Muscle of arm (tissue), 12 donors: ENCODE results near the gene SAA1. TPM values are rescaled to one million over a fixed set of nuclear protein-coding genes. Genes with fewer than 3 reads are reported as not detected.

Source experiments
- DNase-seq: peaks from one replicate; pipeline ENCODE4 v3.0.0-alpha.2; 2013
- polyA plus RNA-seq, 12 donors: library from polyadenylated mRNA; unstranded; fragments of 120-200 nt; gene quantifications; one replicate each; pipeline ENCODE4 v1.2.1, GENCODE V29; 2013; ENCODE audit not compliant: insufficient read length in 12 of 12

Gene SAA1
- polyA plus RNA-seq, 12 donors, result not detected

DNA sequence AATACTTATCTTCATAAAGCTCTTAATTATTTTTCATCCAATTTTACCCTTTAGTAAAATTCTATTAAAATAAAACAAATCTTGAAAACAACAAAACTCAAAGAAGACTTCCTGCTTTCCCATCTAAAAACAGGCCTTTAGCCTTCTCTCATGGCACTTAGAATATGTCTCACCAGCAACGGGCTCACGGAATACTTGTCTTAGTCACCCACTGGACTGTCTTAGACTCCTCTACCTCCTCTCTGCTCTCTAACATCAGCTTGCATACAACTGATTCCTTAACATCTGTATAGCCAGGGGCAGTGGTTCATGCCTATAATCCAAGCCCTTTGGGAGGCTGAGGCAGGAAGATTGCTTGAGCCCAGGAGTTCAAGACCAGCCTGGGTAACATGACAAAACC is 42.2 kb downstream of the SAA1 start:
- DNase-seq, result no peak

DNA sequence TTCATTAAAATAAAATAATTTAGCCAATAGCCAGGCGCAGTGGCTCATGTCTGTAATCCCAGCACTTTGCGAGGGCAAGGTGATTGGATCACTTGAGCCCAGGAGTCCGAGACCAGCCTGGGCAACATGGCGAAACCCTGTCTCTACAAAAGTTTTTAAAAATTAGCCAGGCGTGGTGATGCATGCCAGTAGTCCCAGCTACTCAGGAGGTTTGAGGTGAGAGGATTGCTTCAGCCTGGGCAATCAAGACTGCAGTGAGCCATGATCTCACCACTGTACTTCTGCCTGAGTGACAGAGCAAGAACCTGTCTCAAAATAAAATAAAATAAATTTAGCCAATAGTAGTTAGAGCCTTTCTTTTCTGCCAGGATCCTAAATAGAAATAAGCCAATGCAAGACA is 43.6 kb downstream of the SAA1 start:
- DNase-seq, result no peak

DNA sequence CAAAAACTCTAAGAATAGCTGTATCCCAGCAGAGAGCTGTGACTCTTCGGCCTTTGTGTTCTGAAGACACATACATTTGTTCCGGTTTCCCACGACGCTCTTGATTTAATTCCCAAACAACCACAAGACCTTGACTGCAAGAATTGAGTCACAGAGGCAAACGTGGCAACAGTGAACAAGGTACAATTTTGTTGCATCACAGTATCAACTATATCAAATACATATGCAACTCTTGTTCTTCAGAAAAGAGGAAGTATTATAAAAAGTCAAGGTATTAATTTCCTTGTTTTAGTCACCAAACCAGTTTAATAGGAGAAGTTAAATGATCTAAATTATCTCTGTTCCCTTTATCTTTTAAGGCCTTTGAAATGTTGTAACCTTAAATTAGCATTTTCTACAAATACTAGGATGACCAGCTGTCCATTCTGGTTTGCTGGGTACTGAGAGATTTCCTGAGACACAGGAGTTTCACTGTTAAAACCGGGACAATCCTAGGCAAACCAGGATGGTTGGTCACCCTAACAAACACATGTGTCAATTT is 44.8 kb downstream of the SAA1 start:
- no peak for DNase-seq

DNA sequence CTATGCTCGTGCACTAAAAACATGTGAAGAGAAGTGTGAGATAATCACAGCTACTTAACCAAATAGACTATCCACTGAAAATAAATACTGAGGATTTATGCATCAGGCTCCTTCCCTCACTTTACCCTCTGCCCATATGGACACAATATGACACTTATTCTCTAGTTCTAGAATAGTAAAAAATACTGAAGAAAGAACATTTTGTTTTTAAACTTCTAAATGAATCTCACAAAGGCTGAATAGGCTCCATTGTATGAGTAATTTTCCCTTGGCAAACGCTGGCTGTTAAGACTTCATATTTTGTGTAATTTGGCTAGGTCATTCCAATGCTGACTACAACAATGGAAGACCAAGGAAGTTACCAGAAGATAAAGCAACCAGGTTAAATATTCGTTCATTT is 45.9 kb downstream of the SAA1 start:
- no peak for DNase-seq

DNA sequence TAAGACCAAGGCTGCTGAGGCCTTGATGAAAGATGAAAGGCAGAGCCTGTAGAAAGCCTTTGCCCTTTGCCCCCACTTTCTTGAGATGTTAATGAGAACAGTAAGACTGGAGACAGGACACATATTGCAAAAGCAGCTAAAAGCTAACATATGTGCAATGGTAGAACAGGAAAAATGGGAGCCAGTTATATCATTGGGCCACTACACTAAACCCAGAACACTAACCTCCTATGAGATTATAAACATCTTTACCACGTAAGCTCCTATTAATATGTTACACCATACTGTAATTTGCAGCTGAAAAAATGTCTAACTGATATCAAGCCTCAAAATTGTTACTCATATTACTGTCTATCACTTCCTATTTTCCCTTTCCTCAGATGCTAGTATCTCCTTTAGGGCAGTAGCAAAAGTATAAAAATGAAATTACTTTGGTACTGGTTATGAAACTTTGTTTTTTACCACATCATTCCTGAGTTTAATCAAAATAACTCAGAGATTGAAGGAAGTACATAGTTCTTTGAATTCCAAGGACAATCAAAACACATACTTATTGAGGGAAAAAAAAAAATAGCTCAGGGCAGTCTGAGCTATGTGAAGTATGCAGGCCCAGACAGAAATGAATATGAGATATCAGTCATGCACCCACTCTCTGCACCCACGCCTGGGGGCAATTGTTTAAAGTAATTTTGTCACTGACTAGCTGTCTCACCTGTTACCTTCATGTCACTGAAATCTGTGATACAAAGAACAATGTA is 46.8 kb downstream of the SAA1 start:
- no peak for DNase-seq

DNA sequence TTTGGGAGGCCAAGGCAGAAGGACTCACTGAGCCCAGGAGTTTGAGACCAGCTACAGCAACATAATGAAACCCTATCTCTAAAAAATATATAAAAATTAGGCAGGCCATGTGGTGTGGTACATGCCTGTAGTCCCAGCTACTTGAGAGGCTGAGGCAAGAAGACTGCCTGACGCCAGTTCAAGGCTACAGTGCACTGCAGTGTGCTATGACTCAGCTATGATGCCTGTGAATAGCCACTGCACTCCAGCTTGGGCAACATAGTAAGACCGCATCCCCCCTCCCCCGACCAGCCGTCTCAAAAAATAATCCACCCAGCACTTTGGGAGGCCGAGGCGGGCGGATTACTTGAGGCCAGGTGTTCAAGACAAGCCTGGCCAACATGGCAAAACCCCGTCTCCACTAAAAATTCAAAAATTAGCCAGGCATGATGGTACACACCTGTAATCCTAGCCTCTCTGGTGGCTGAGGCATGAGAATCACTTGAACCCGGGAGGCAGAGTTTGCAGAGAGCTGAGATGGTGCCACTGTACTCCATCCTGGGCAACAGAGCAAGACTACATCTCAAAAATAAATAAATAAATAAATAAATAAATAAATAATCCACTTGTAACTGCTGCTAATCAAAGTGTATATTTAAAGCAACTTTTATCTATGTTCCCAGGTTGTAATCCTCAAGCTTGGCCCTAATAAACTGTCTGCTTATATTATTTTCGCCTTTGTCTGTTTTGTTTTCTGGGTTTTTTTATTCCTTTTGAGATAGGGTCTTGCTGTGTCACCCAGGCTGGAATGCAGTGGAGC is 48.1 kb downstream of the SAA1 start:
- no peak for DNase-seq

DNA sequence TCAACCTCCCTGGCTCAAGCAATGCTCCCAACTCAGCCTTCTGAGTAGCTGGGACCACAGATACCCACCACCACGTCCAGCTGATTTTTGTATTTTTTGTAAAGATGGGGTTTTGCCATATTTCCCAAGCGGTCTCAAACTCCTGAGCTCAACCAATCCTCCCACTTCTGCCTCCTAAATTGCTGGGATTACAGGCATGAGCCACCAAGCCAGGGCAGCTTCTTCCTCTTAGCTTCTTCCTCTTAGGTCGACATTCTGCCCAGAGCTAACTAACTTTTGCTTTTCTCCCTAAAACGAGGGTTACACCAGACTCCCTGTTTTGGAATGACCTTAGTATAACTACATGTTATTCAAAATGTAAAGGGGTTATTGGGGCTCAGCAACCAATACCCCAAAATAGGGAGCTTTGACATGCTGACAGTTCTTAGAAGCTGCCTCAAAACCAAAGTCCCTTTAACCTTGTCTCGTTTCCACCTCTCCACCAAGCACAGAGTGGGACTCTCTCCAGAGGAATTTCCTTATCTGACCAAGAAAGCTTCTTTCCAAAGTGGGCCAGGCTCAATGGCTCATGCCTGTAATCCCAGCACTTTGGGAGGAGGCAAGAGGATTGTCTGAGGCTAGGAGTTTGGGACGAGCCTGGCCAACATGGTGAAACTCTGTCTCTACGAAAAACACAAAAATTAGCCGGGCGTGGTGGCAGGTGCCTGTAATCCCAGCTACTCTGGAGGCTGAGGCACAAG is 48.9 kb downstream of the SAA1 start:
- DNase-seq, result no peak

DNA sequence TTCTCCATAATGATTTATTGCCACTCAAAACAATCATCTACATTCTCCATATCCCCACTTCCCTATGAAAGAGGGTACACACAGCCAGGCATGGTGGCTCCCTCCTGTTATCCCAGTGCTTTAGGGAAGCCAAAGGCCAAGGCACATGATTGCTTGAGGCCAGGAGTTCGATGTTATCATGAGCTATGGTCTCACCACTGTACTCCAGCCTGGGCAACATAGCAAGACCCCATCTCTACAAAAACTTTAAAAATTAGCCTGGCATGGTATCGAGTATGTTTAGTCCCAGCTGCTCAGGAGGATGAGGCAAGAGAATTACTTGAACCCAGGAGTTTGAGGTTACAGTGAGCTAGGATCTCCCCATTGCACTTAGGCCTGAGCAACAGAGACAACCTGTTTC is 49.8 kb downstream of the SAA1 start:
- DNase-seq, result no peak

DNA sequence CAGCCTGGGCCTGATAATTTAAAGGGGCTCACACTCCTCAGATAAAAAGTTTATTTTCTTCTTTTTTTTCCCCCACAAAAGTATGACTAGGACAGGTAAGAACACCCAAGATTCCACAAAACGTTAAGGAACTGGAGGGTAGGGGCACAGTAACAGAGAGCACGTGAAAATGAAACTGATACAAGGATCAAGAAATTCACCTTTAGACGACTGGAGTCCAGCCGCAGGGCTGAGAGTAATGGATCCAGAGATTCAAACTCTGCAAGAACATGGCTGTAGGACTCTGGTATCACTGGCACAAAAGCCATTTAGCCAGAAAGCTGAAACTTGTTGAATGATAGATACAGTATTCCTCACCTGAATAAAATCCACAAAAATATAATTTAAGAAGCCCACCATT is 51.5 kb downstream of the SAA1 start:
- no peak for DNase-seq

Other genes with a start within 250 kb of the SAA1 start
- gene TPH1, start 220.0 kb upstream of the SAA1 start, polyA plus RNA-seq, result 10 to 100 TPM in 1 of 12 donors, 1 to 10 TPM in 2, under 1 TPM in 8, not detected in 1; 0.13 to 18.9 (median 0.41) TPM
- gene SAAL1, start 160.2 kb upstream of the SAA1 start, polyA plus RNA-seq, result 10 to 100 TPM in 11 of 12 donors, not detected in 1; 10.2 to 23.7 (median 17.3) TPM
- not detected for gene MRGPRX3, start 133.7 kb upstream of the SAA1 start, polyA plus RNA-seq
- not detected for gene MRGPRX4, start 93.4 kb upstream of the SAA1 start, polyA plus RNA-seq
- not detected for gene SAA4, start 29.5 kb upstream of the SAA1 start, polyA plus RNA-seq
- gene SAA2, start 17.6 kb upstream of the SAA1 start, polyA plus RNA-seq, result under 1 TPM in 3 of 12 donors, not detected in 9; 0.28 to 0.40 (median 0.32) TPM
- gene HPS5, start 55.9 kb downstream of the SAA1 start, polyA plus RNA-seq, result 10 to 100 TPM in 11 of 12 donors, not detected in 1; 11.3 to 18.1 (median 14.0) TPM
- gene GTF2H1, start 56.3 kb downstream of the SAA1 start, polyA plus RNA-seq, result 10 to 100 TPM in 11 of 12 donors, not detected in 1; 29.2 to 57.3 (median 37.3) TPM
- 100 to 1,000 TPM in 11 of 12 donors, not detected in 1; 605 to 842 (median 666) TPM for gene LDHA, start 128.3 kb downstream of the SAA1 start, polyA plus RNA-seq
- gene LDHC, start 146.1 kb downstream of the SAA1 start, polyA plus RNA-seq, result 1 to 10 TPM in 2 of 12 donors, under 1 TPM in 3, not detected in 7; 0.34 to 1.6 (median 0.77) TPM
- under 1 TPM in 10 of 12 donors, not detected in 2; 0.06 to 0.94 (median 0.38) TPM for gene LDHAL6A, start 189.6 kb downstream of the SAA1 start, polyA plus RNA-seq